Endothelial cell of umbilical vein (primary cell): ENCODE data around the gene CETN3. TPM values are rescaled to one million over a fixed set of nuclear protein-coding genes. Genes with fewer than 3 reads are reported as not detected.

Experiments
- BruUV-seq: library from RNA; stranded (reverse); fragments of 400-500 nt; replicated peaks from 2 replicates; lab custom pipeline; 2021; lab: Mats Ljungman, UMichigan
- CTCF ChIA-PET: fragments of 300-600, 350-600 bp; sonication (Branson Sonifier 250); formaldehyde crosslinking; loops from one replicate; lab custom pipeline; 2021; ENCODE audit warnings: antibody characterized with exemption, inconsistent platforms; lab: Charles Lee
- POLR2A ChIA-PET: fragments of 300-600, 350-600 bp; sonication (Branson Sonifier 250); formaldehyde crosslinking; loops from one replicate; lab custom pipeline; 2021; ENCODE audit warnings: antibody characterized with exemption, inconsistent platforms; lab: Charles Lee
- DNase-seq: peaks from one replicate; pipeline ENCODE4 v3.0.0-alpha.2; 2011; ENCODE audit warnings: low read depth, low spot score
- FAIRE-seq: peaks from 2 replicates; lab custom pipeline; 2011; peaks lifted over from hg19 to GRCh38; lab: Jason Lieb, UNC
- H2AFZ ChIP-seq: 2 replicates; pipeline ENCODE4 v1.6.0; 2012; ENCODE audit warnings: low read depth, low read length, control low read depth, inconsistent platforms
- H3K27ac ChIP-seq: 2 replicates; pipeline ENCODE4 v1.5.1; 2011; ENCODE audit warnings: low read depth, mild to moderate bottlenecking, control low read depth, low read length, moderate library complexity; ENCODE audit not compliant: insufficient read depth
- H3K27me3 ChIP-seq, 2 experiments: 2 replicates each; pipeline versions ENCODE4 v1.6.0 to v1.6.1; 2011; ENCODE audit warnings: low read length in 2 of 2, mixed read lengths in 1 of 2; ENCODE audit not compliant: control insufficient read depth in 2 of 2, insufficient read depth in 2 of 2
- H3K36me3 ChIP-seq, 2 experiments: 2 replicates in 1 of 2; 3 replicates in 1 of 2; pipeline ENCODE4 v1.5.1; 2011; ENCODE audit warnings: low read length in 2 of 2, mild to moderate bottlenecking in 1 of 2, moderate library complexity in 1 of 2; ENCODE audit not compliant: control insufficient read depth in 2 of 2, insufficient read depth in 2 of 2; ENCODE audit errors: extremely low read depth in 1 of 2
- H3K4me1 ChIP-seq: 3 replicates; pipeline ENCODE4 v1.5.1; 2011; ENCODE audit warnings: mild to moderate bottlenecking, low read length; ENCODE audit not compliant: control insufficient read depth, insufficient read depth; ENCODE audit errors: extremely low read depth
- H3K4me2 ChIP-seq: 2 replicates; pipeline ENCODE4 v1.6.1; 2011; ENCODE audit warnings: low read length, control low read depth, mixed read lengths; ENCODE audit not compliant: insufficient read depth
- H3K4me3 ChIP-seq, 3 experiments: fragments of 200-600 bp in 1 of 3; sonication (generic), shearing (Covaris generic) in 1 of 3; replicated peaks in 1 of 3; 2 replicates each; pipeline ENCODE4 v1.5.1; 2011 to 2016; ENCODE audit warnings: control low read depth in 3 of 3, low read length in 3 of 3, mild to moderate bottlenecking in 2 of 3, inconsistent platforms in 1 of 3, low read depth in 1 of 3, moderate library complexity in 1 of 3; ENCODE audit not compliant: insufficient read depth in 1 of 3
- H3K79me2 ChIP-seq: 2 replicates; pipeline ENCODE4 v1.6.0; 2012; ENCODE audit warnings: low read length, inconsistent platforms; ENCODE audit not compliant: control insufficient read depth, insufficient read depth
- H3K9ac ChIP-seq: replicated peaks from 2 replicates; pipeline ENCODE3; 2011; ENCODE audit warnings: low read length, control low read depth; ENCODE audit not compliant: insufficient read depth; ENCODE audit errors: extremely low read depth
- H3K9me1 ChIP-seq: replicated peaks from 3 replicates; pipeline ENCODE4 v1.6.0; 2011; ENCODE audit warnings: mild to moderate bottlenecking, low read length; ENCODE audit not compliant: control insufficient read depth, insufficient read depth; ENCODE audit errors: extremely low read depth
- H3K9me3 ChIP-seq: replicated peaks from 2 replicates; pipeline ENCODE4 v1.5.1; 2012; ENCODE audit warnings: low read length, inconsistent platforms; ENCODE audit not compliant: control insufficient read depth, insufficient read depth
- H4K20me1 ChIP-seq: replicated peaks from 2 replicates; pipeline ENCODE3; 2011; ENCODE audit warnings: mild to moderate bottlenecking, low read length; ENCODE audit not compliant: control insufficient read depth, insufficient read depth; ENCODE audit errors: extremely low read depth
- EZH2 ChIP-seq: IDR thresholded peaks from 2 replicates; pipeline ENCODE4 v1.6.1; 2012; ENCODE audit warnings: borderline replicate concordance, low read depth, mild to moderate bottlenecking, moderate library complexity, low read length, inconsistent platforms; ENCODE audit not compliant: severe bottlenecking
- FOS ChIP-seq: IDR thresholded peaks from 2 replicates; pipeline ENCODE4 v1.6.1; 2011; ENCODE audit warnings: mild to moderate bottlenecking, low read length, moderate library complexity, borderline replicate concordance; ENCODE audit not compliant: insufficient read depth
- GATA2 ChIP-seq: IDR thresholded peaks from 2 replicates; pipeline ENCODE4 v1.7.0; 2011; ENCODE audit warnings: low read depth, mild to moderate bottlenecking, moderate library complexity, mixed read lengths, low read length; ENCODE audit not compliant: insufficient read length, insufficient read depth
- POLR2AphosphoS5 ChIP-seq: IDR thresholded peaks from 2 replicates; pipeline ENCODE4 v1.6.1; 2012; ENCODE audit warnings: low read depth, mild to moderate bottlenecking, control low read depth, low read length, moderate library complexity; ENCODE audit not compliant: insufficient read depth
- dilution Hi-C: fragments of 300-500 bp; cut with MboI; formaldehyde crosslinking; loops from one replicate; pipeline ENCODE4 v1.15.0; 2019; ENCODE audit warnings: low sequenced_read_pairs; ENCODE audit not compliant: extremely low pct_ligation_motif_present
- intact Hi-C: fragments of 100-400 bp; cut with micrococcal nuclease; formaldehyde crosslinking; loops from one replicate; pipeline ENCODE4 v1.10.0; 2022
- polyA plus RNA-seq, 4 experiments: library from polyadenylated mRNA; depleted of rRNA in 3 of 4; stranded (reverse) in 3 of 4; unstranded in 1 of 4; fragments of >200 nt; gene quantifications; 2 replicates each; pipeline versions ENCODE4 v1.2.1 to v1.2.3, GENCODE V29; 2011 to 2012; ENCODE audit warnings: missing spikeins in 1 of 4
- total RNA-seq: library from RNA; stranded (reverse); gene quantifications from 2 replicates; pipeline ENCODE4 v1.2.3, GENCODE V29; 2021

The CETN3 gene
- total and polyA plus RNA-seq, 2 donors (not counting 3 experiments of a cell fraction or from before 2014, with no cell fraction given): 2.2 to 17.3 TPM

GRCh38 chr5:90365328-90365727, 44.2 kb downstream of the CETN3 start:
- no peak for FAIRE-seq
- ChIA-PET POLR2A (no interaction called here), CTCF (no interaction called here)
- H3K4me2 ChIP-seq: no peak overlapping the region
- intact Hi-C loops: no loop called here
- no TSS peak for BruUV-seq
- H2AFZ ChIP-seq: no peak overlapping the region
- no peaks in the 10 kb centered on the region for H3K27me3 ChIP-seq
- no peaks in the 10 kb centered on the region for H3K9me1 ChIP-seq
- TF ChIP-seq FOS (no peak), EZH2 (no peak), POLR2AphosphoS5 (no peak), GATA2 (no peak)
- no peaks in the 10 kb centered on the region for H3K4me1 ChIP-seq
- H3K36me3 ChIP-seq: no peaks in the 10 kb centered on the region
- no peak overlapping the region for H3K4me3 ChIP-seq
- H3K9me3 ChIP-seq: no peaks in the 10 kb centered on the region
- H3K79me2 ChIP-seq: no peaks in the 10 kb centered on the region
- no peak overlapping the region for H3K27ac ChIP-seq
- no peak for DNase-seq
- dilution Hi-C loops: no loop called here
- H3K9ac ChIP-seq: no peak overlapping the region
- no peaks in the 10 kb centered on the region for H4K20me1 ChIP-seq

- H3K36me3 ChIP-seq: no peaks in the 10 kb centered on the region
- no peaks in the 10 kb centered on the region for H3K9me1 ChIP-seq
- DNase-seq: no peak
- no peak overlapping the region for H2AFZ ChIP-seq
- no peaks in the 10 kb centered on the region for H3K9me3 ChIP-seq
- intact Hi-C loops: no loop called here
- no peak overlapping the region for H3K27ac ChIP-seq
- H3K79me2 ChIP-seq: no peaks in the 10 kb centered on the region
- FAIRE-seq: no peak
- H3K9ac ChIP-seq: no peak overlapping the region
- CTCF ChIA-PET: interaction anchor here (1.2 kb wide), 2 partner anchors 30 to 42 kb away, joined by 3 read pairs; no protein-coding TSS in a partner anchor
- no peaks in the 10 kb centered on the region for H4K20me1 ChIP-seq
- POLR2A ChIA-PET: no interaction called here
- TF ChIP-seq EZH2: no peak
- TF ChIP-seq POLR2AphosphoS5: no peak
- BruUV-seq: no TSS peak
- no peak overlapping the region for H3K4me3 ChIP-seq
- H3K4me2 ChIP-seq: no peak overlapping the region
- H3K4me1 ChIP-seq: no peaks in the 10 kb centered on the region
- H3K27me3 ChIP-seq: no peaks in the 10 kb centered on the region
- dilution Hi-C loops: no loop called here
Measured at GRCh38 chr5:90359073-90359920, 50.3 kb downstream of the CETN3 start.
